Activated CD4-positive, alpha-beta T cell treated with anti-CD3 and anti-CD28 coated beads, Interleukin-2, Interleukin-4, amounts not matched to agents 100 ng/mL and 50 ng/mL, durations not matched to agents 16 hours and 8 hours (primary cell): ENCODE measurements around the gene SUGCT.
"Not testable (repeated sequence)": the region's sequence is repeated elsewhere in the genome, so short reads cannot be mapped to it uniquely, and the experiment has no call there.

Source experiments
- DNase-seq: peaks from one replicate; pipeline ENCODE4 v3.0.0-alpha.2; 2020; ENCODE audit warnings: low spot score

SUGCT gene

DNA sequence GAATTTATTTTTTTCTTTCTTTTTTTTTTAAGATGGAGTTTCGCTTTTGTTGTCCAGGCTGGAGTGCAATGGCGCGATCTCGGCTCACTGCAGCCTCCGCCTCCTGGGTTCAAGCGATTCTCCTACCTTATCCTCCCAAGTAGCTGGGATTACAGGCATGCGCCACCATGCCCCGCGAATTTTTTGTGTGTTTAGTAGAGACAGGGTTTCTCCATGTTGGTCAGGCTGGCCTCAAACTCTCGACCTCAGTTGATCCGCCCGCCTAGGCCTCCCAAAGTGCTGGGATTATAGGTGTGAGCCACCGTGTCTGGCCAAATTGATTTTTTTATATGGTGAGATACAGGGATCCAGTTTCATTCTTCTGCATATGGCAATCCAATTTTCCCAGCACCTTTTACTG, 5.1 kb downstream of the SUGCT start:
- DNase-seq: not testable (repeated sequence)

DNA sequence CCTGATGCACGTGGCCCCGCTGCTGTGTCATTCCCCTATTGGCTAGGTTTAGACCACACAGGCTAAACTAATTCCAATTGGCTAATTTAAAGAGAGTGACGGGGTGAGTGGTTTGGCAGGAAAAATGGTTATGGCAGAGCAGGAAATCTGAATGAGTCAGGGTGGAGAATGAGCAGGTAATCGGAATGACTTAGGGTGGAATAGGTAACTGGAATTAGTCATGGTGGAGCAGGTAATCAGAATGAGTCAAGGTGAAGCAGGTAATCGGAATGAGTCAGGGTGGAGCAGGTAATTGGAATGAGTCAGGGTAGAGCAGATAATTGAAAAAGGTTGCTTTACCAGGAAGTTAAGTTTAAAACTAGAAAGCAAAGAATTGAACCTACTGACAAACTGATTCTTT, 7.1 kb downstream of the SUGCT start:
- not testable (repeated sequence) for DNase-seq

DNA sequence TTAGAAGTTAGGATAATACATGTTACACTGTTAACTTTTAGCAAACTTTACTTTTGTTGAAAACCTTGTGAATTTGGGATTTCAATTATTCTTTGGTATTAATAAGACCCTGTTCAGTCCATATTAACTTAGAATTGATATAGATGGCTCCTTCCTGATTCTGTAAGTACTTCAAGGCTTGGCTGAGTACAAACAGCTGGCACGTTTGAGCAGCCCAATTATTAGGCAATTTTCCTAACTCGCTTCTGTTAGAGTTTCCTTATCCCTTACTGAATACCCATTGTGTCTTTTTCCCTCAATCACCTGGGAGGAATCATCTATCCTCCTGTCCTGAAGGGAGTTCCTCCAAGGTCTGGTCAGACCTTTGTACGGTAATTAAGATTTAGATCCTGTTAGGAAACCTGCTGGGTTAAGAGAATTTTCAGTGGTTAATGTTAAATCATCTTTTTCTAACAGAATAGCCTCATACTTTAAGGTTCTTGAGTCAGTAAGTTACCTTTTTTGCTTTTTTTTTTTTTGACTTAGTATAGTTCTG, 10.9 kb downstream of the SUGCT start:
- not testable (repeated sequence) for DNase-seq

DNA sequence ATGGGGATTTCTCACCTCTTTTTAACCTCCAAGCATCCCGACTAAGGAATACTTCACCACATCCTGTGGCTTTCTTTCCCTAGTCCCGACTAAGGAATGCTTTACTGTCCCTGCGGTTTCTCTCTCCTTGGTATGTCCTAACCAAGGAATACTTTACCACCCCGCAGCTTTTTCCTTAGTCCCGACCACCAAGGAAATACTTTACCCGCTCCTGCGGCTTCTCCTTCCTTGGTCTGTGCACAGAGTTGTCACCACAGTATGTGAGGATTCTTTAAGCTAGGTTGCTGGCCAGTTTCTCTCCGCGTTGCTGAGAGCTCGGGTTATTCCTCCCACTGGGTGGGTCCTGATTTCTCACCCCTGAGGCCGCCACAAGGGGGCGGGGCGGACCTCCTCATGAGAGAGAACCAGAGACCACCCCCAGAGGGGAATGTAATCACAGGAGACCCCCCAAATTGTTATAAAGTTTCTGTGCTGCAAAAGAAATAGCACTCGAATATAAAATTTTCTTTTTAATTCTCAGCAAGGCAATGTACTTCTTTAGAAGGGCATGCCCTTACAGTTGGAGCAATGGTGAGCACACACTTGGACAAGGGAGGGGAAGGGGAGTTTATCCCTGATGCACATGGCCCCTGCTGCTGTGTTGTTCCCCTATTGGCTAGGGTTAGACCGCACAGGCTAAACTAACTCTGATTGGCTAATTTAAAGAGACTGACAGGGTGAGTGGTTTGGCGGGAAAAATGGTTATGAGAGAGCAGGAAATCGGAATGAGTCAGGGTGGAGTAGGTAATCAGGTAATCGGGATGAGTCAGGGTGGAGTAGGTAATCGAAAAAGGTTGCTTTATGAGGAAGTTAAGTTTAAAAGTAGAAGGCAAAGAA, 12.8 kb downstream of the SUGCT start:
- DNase-seq: no peak

DNA sequence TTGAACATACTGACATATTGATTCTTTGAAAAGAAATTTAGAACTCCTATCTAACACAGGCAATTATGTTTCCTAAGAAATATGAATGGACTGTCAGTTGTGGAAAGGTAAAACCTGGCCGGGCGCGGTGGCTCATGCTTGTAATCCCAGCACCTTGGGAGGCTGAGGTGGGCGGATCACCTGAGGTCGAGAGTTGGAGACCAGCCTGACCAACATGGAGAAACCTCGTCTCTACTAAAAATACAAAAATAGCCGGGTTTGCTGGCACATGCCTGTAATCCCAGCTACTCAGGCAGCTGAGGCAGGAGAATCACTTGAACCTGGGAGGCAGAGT, 13.4 kb downstream of the SUGCT start:
- DNase-seq: not testable (repeated sequence)

DNA sequence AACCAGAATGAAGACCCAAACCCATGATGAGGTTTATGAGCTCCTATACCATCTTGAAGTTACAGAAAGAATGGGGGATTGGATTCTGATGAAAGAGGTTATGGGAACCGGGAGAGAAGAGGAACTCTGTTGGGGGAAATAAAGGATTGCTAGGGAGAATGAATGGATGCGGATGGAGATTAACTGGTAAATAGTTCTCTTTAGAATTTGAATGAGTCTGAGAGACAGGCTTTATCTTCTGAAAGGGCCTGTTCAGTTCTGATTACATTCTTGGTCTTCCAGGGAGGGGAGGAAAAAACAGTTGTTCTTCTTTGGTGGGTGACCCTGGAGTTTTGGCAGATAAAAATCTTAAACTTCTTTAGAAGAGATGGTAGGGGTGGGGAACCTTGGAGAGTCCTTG, 13.9 kb downstream of the SUGCT start:
- no peak for DNase-seq

DNA sequence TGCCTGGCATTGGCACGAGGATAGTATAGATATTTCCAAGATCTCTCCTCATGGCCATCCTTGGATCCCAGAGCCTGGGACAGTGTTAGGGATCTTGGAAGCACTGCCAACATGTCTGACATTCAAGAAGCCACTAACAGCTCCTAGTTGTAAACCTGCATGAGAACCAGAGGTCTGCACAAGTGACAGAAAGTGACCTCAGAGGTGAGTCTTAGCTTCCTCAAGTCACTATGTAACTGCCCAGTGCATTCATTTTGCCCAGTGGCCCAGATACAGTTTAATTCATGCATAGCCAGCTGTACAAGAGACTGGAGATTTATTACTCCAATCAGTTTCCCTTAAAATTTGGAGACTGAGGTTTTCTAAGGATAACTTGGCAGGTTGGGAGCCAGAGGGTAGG, 16.7 kb downstream of the SUGCT start:
- no peak for DNase-seq

DNA sequence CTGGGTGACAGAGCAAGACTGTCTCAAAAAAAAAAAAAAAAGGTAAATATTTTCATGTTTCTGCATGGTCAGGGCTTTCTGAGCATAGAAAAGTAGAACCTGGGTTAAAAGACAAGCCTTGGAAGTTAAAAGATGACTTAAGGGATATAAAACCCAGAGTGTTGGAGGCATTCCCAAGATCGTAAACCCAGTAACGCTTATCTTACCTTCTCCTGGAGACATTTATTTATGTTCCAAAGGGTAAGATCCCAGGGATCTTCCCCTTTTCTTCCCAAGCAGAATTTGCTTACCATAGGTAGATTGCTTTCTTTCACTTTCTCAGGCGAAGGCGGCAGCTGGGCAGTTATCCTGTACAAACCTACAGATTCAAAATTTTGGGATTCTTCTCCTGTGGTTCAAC, 22.2 kb downstream of the SUGCT start:
- no peak for DNase-seq

DNA sequence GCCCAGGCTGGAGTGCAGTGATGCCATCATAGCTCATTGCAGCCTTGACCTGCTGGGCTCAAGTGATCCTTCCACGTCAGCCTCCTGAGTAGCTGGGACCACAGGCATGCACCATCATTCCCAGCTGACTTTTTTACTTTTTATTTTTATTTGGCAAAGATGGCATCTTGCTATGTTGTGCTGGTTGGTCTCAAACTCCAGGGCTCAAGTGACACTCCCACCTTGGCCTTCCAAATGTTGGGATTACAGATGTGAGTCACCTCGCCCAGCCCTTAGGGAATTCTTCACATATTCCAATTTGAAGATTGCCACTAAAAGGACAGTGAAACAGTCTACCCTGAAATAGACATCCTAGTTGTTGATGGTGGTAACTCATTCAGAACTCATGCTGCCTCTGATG, 27.7 kb downstream of the SUGCT start:
- no peak for DNase-seq

DNA sequence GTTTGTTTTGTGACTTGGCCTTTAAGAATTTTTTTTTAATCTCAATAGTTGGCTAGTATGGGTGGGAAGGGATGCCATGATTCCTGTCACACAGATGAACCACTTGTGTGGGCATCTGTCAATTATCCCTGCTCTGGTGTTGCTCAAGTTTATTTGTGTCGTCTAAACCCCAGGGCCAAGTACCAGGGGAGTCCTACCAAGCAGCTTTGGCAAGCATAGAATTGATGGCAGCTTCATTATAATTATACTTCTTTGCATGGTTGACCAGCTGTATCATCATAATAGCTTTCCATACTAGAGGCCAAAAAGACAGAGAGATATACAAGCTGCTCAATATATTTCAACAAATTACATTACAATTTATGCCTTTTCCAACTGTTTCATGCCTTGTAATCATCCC, 30.4 kb downstream of the SUGCT start:
- no peak for DNase-seq

DNA sequence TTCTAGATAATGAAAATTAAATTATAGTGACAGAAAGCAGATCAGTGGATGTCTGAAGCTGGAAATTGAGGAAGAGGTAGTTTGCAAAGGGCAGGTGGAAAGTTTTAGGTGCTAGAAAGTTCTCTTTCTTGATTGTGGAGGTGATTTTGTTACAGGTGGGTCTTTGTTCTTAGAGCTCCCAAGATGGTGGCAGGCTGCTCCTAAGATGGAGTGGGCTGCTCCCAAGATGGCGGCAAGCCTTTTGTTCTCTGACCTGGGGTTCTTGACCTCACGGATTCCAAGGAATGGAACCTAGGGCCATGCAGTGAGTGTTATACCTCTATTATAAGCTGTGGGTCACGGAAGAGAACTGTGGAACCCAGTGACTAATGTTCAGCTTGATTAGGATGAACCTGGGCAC, 32.5 kb downstream of the SUGCT start:
- no peak for DNase-seq

DNA sequence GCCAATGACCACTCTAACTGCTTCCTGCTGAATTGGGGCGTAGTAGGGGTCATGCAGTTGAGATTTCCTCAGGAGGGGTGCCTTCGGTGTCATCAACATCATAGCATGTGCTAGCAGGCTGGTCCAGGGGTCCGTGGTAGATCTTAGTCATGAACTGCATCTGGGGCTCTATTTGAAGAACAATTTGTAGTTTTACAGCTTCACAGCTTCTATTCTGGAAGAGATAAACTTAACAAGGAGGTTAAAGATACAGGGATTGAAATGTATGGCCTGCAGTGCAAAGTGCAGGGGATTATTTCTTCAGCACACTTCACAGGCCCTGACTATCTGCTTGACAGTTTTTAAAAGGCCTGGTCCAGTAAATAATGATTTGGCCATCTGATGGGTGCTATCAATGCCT, 33.5 kb downstream of the SUGCT start:
- DNase-seq: not testable (repeated sequence)

DNA sequence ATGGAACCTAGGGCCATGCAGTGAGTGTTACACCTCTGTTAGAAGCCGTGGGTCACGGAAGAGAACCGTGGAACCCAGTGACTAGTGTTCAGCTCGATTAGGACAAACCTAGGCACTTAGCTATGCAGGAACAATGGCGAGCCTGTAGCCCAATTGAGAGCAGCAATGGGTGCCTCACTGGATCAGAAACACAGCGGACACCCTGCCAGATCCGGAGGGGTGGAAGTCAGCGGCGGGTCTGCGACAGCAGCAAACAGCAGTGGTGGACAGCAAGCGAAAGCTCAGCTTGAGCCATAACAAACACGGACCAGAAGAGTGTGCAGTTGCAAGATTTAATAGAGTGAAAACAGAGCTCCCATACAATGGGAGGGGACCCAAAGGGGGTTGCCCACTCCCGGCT, 38.3 kb downstream of the SUGCT start:
- not testable (repeated sequence) for DNase-seq

DNA sequence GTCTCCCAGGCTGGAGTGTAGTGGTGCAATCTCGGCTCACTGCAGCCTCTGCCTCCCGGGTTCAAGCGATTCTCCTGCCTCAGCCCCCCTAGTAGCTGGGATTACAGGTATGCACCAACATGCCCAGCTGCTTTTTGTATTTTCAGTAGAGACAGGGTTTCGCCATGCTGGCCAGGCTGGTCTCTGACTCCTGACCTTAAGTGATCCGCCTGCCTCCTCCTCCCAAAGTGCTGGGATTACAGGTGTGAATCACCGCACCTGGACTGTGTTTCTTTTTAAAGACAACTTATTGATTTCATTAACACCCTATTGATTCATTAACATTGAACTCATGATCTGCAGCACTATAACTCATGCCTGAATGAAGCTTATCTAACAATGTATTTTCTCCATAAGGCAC, 40.5 kb downstream of the SUGCT start:
- DNase-seq: not testable (repeated sequence)

DNA sequence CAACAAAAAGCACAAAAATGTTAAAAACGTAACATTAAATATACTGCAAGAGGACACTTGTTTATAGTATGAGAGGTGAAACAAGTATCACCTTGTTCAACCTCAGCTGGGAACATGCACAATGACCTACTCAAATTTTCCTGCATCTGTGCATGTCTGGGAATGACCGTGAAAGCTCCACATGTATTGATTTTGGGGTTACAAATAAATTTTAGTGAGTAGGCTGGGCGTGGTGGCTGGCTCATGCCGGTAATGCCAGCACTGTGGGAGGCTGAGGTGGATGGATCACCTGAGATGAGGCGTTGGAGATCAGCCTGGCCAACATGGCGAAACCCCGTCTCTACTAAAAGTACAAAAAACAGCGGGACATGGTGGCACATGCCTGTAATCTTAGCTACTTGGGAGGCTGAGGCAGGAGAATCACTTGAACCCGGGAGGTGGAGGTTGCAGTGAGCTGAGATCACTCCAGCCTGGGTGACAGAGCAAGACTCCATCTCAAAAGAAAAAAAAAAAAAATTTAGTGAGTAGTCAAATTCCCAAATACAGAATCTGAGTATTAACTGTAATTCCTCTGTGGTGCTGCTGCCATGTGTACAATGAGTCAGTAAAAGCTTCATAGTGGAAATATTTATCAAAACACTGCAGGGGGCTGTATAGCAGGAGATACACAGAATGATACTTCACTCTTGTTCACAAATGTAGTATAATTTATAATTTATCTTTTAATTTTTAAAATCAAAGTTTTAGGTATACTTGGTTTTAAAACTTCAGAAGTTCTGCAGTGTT, 41.1 kb downstream of the SUGCT start:
- DNase-seq: no peak

DNA sequence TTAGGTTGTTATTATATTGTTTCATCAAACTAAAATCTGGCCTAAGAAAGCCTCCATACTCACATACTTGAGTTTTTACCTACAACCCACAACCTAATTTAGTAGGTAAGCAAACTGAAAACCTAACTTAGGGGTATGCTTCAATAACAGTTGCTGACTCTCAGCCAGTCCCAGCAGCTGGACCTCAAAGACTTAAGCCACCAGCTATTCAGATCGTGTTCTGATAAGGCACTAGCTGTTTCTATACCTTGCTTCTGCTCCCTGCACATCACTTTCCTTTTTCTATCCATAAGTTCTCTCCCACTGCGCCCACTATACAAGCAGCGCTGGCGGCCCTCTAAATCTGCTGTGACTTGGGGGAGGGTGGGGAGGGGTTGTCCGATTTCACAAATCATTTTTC, 42.3 kb downstream of the SUGCT start:
- DNase-seq: no peak

DNA sequence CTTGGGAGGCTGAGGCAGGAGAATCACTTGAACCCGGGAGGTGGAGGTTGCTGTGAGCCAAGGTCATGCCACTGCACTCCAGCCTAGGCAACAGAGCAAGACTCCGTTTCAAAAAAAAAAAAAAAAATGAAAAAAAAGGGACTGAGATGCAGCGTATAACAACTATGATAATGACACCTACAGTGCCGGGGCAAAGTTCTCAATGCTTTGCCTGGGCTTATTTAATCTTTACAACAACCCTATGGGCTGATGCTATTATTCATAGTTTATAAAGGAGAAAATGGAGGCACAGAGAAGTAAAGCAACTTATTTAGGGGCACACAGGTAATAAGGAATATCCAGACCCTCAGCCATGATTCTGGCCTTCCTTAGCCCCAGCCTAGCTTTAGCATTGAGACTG, 47.6 kb downstream of the SUGCT start:
- no peak for DNase-seq

DNA sequence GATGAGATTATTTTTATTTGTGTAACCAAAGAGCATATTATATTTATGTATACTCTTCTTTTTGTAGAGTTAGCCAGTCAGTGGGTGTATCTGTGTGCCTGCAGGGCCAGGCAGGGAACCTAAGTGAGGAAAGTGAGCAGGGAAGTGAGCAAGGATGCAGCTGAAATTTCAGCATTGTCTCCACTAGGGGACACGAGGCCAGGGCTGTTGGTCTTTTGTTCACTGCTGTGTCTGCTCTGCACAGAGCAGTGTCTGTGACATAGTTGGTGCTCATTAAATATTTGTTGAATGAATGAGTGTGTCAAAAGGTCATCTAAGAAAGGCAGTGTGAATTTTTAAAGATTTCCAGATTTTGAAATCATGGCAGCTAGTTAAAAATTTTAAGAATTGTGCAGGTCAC, 51.8 kb downstream of the SUGCT start:
- no peak for DNase-seq

DNA sequence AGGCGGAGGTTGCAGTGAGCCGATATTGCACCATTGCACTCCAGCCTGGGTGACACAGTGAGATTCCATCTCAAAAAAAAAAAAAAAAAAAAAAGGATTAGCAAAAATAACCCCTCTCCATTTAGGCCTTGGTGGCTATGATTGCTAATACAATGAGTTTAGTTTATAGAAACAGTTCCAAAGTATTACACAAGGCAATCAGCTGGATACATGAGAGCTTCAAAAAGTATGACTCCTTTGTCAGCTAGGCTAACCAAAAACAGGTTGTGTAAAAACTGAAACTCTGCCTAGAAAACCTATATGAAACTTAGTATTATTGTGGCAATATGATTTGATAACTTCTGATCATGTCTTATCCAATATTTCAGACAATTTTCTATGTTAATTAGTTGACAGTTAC, 57.2 kb downstream of the SUGCT start:
- no peak for DNase-seq

DNA sequence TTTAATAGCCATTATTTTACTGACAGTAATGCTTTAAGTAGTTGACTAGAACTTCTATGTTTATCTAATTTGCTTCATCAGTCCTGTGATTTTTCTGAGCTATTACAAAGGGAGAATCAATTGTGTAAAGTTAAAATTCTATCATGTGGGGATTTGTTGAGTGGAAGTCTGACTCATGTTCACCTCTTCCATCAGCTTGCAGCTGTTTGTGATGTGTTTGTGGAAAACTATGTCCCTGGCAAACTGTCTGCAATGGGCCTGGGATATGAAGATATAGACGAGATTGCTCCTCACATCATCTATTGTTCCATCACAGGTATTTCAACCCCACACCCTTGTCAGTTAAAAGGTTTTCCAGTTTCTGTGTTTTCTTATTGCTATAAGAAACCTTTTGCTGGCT, 59.9 kb downstream of the SUGCT start:
- no peak for DNase-seq

DNA sequence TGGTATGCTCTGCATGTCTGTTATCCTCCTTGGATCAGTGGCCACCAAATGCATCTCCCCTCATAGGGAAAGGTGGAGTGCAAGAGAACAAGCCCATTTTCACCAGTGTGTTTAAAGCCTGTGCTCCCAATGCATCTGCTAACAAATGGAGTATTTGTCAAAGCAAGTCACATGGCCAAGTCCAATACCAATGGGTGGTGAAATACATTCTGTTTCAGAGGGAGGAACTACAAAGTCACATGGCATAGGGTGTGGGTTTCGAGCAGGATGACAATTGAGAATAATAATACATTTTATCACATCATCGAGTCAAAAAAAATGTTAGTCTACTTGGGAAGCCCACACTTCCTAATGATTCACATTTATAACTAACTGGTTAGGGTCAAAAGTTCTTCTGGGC, 62.7 kb downstream of the SUGCT start:
- DNase-seq: no peak

DNA sequence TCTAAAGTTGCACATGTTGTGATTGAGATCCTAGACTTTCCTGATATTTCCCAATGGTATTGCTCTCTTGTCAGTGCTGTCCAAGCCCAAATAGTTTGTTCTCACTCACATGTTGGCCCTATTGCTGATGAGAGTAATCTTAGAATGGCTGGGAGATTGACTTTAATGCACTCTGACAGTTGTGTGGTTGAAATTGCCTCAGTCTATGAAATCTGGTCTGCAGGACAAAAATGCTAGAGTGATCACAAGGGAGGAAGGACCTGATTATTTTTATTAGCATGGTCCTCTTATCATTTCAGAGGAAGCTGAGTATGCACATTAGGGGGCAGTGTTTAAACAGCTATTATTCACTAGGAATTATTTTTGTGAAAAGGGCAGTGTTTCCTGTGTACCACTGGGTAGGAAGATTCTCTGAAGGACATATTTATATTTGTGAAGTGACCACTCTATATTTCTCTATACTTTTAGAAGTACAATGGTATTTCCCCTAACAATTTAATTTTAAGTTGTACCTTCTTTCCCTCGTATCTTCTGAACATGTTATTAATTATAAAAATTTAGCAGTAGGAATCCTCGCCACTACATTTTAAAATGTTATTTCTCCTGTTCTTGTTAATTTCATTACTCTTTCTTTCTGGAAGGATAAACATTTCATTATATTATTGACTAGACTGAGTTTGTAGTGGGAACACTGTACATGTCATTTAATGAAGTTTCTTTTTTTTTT, 64.4 kb downstream of the SUGCT start:
- DNase-seq: no peak

DNA sequence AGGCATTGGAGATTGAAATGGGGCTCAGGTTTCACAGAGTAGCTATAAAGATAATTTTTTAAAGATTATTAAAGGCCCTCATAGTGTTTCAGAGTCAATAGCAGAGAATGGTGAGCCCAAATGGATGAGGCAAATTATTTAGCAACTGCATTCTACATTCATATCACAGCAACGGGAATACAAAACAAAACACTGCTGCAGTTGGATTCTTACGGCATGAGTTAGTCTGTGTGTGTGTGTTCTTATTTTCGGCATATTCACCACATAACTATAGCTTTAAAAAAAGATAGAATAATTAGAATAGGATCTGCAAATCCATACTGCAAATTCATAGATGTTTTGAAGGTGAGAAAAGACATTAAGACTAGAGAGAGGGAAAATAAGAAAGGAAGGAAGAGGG, 66.0 kb downstream of the SUGCT start:
- no peak for DNase-seq
